Adrenal gland (tissue), 12 donors: ENCODE data around the gene SLC2A9. TPM values are rescaled to one million over a fixed set of nuclear protein-coding genes. Genes with fewer than 3 reads are reported as not detected.

Source experiments
- DNase-seq, 7 donors: peaks; one replicate each; pipeline ENCODE4 v3.0.0-alpha.2; 2019 to 2020
- H3K27ac ChIP-seq, 5 donors: fragments of 200-600 bp; sonication (generic) in 4 of 5; 1 replicate in 3 of 5; 2 replicates in 2 of 5; pipeline versions ENCODE4 v1.5.1 to v1.8.0; 2016 to 2020; ENCODE audit warnings: mild to moderate bottlenecking in 1 of 5
- H3K27me3 ChIP-seq: fragments of 200-600 bp; 2 replicates; pipeline ENCODE4 v1.8.0; 2021
- H3K36me3 ChIP-seq, 2 donors: fragments of 200-600 bp; replicated peaks in 1 of 2; 1 replicate in 1 of 2; 2 replicates in 1 of 2; pipeline versions ENCODE4 v1.5.1 to v1.8.0; 2018 to 2022
- H3K4me1 ChIP-seq, 2 donors: fragments of 200-600 bp; replicated peaks in 1 of 2; 1 replicate in 1 of 2; 2 replicates in 1 of 2; pipeline versions ENCODE4 v1.5.1 to v1.8.0; 2018 to 2021
- H3K4me3 ChIP-seq, 4 donors: fragments of 200-600 bp; sonication (generic) in 3 of 4; one replicate each; pipeline ENCODE4 v1.5.1; 2016 to 2018
- H3K9me3 ChIP-seq, 3 donors: fragments of 200-600 bp; sonication (generic) in 1 of 3; replicated peaks in 1 of 3; 1 replicate in 2 of 3; 2 replicates in 1 of 3; pipeline versions ENCODE4 v1.5.1 to v1.8.0; 2016 to 2021
- POLR2A ChIP-seq, 2 donors: fragments of 450-650 bp; IDR thresholded peaks; one replicate each; pipeline ENCODE4 v1.6.1; 2017; ENCODE audit warnings: antibody characterized with exemption in 2 of 2, mild to moderate bottlenecking in 2 of 2, moderate library complexity in 1 of 2
- WGBS, 4 donors: extraction: QIAGEN DNeasy Blood & Tissue Kit in 2 of 4; methylation state at CpG; one replicate each; pipeline versions ENCODE4 v1.1.5 to v1.1.7; 2013 to 2017; 5-methylcytosine and 5-hydroxymethylcytosine counted together
- intact Hi-C, 2 donors: fragments of 100-400 bp; cut with DNase I; formaldehyde crosslinking; loops; one replicate each; pipeline versions ENCODE4 v1.14.1 to v1.15.0; 2022 to 2023
- polyA plus RNA-seq, 3 donors: library from polyadenylated mRNA; stranded (reverse); fragments of 200-250 nt in 2 of 3; fragments of 350-450 nt in 1 of 3; fragmentation: Illumina TruSeq in 1 of 3; extraction: RNeasy Lipid Tissue Mini Kit (QIAGEN cat#74804) in 1 of 3; gene quantifications; one replicate each; pipeline ENCODE4 v1.2.3, GENCODE V29; 2013 to 2014
- total RNA-seq, 9 donors: library from RNA; depleted of rRNA in 4 of 9; stranded (reverse); fragments of >200 nt in 4 of 9; fragments of 120-200 nt in 1 of 9; fragmentation: NEBNext Ultra II Directional in 1 of 9; extraction: Animal tissue kit (Norgen Biotek cat#: 25700) in 1 of 9; gene quantifications; one replicate each; pipeline versions ENCODE4 v1.1.0 to v1.2.4, GENCODE V29; 2013 to 2023
- TF ChIP-seq, protein P1 (sequence below), 6 experiments: fragments of 450-650 bp in 4 of 6; fragments of 200-600 bp in 2 of 6; sonication (generic) in 1 of 6; IDR thresholded peaks; 1 replicate in 5 of 6; 2 replicates in 1 of 6; pipeline versions ENCODE4 v1.5.1 to v1.8.0; 2016 to 2021; ENCODE audit warnings: antibody characterized with exemption in 6 of 6, mild to moderate bottlenecking in 2 of 6, moderate library complexity in 1 of 6
- donor health status: healthy with polysubstance abuse.
- donor health status: Bipolar disorder and iron deficiency.
- donor health status: DM: yes; HTN: yes; CAD: no.
- donor health status: DM: no; HTN: no; CAD: no.
- donor health status: DM: no; HTN: no; CAD: no.
- donor health status: DM: yes; HTN: yes; CAD: no.

Gene SLC2A9
- total and polyA plus RNA-seq, 12 donors: 1.8 to 16.6 (median 8.5) TPM

DNA sequence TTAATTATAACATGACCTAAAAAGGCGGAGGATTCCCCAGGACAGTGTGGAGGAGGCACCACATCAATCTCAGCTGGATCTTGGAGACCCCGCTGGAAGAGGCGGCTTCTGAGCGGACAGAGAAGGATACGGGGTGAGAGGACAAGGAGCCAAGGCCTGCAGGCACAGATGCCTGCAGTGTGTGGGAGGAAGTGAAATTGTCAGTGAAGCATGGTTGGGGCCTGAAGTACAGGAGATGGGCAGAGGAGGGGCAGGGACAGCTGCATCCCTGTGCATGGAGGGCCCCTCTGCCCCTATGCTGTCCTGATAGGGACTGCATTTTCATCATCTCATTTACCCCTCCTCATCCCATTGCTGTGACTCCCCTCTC, 1.7 kb upstream of the SLC2A9 start:
- H3K9me3 ChIP-seq: no peaks in the 10 kb centered on the region
- TF ChIP-seq POLR2A (IDR thresholded peaks at IDR 0.05): no peak
- intact Hi-C loops: loop anchor here (5.0 kb wide), 2 partner anchors 39 to 44 kb away; no protein-coding TSS in a partner anchor
- 83 to 96% (median 84%) methylated on average over 5 of the region's 5 CpGs for WGBS, 4 donors
- peaks cover 12 to 17% of the 10 kb centered on the region in 2 donors for H3K4me1 ChIP-seq
- no peaks in the 10 kb centered on the region for H3K27me3 ChIP-seq
- H3K27ac ChIP-seq: peak overlapping the region in 2 of 5 donors; percentile 79 to 91
- no peak overlapping the region for H3K4me3 ChIP-seq
- no peaks in the 10 kb centered on the region for H3K36me3 ChIP-seq
- no peak for DNase-seq

DNA sequence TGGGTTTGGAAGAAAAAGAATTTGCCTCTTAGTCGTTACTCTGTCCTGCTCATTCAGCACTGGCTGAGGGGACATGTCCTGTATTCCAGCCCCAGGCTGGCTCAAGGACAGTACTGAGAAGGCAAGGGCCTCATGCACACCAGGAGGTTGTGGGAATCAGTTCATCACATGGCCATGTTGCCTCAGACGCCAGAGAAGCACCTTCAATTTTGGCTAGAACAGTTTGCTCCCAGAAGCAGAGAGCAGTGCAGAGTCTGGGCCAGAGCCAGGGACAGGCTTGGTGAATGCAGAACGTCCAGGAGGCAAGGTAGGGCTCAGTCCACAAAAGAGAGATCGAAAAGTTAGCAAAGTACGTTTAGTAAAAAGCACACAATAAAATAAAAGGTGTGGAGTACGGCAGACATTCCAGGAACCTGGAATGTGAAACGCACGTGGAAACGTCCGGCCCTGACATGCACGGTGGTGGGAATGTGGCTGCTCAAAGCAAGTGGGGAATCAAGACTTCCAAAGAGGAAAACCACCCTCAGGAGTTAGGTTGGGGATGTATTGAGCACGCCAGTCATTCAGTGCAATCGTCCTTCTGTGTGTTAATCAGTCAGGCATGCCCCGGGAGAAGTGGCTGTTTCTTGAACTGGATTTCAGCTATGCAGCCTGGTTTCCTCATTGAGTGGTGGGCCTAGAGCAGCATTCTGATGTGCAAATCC, 1.2 kb upstream of the SLC2A9 start:
- Histone ChIP-seq H3K4me3 (no peak overlapping the region), H3K4me1 (peaks cover 12 to 17% of the 10 kb centered on the region in 2 donors), H3K27me3 (no peaks in the 10 kb centered on the region), H3K36me3 (no peaks in the 10 kb centered on the region), H3K9me3 (no peaks in the 10 kb centered on the region), H3K27ac (peak overlapping the region in 3 of 5 donors; percentile 4 to 91 (median 79))
- intact Hi-C loops: loop anchor here (5.0 kb wide), 2 partner anchors 40 to 45 kb away; no protein-coding TSS in a partner anchor
- no peak for TF ChIP-seq POLR2A (IDR thresholded peaks at IDR 0.05)
- TF ChIP-seq, protein P1, sequence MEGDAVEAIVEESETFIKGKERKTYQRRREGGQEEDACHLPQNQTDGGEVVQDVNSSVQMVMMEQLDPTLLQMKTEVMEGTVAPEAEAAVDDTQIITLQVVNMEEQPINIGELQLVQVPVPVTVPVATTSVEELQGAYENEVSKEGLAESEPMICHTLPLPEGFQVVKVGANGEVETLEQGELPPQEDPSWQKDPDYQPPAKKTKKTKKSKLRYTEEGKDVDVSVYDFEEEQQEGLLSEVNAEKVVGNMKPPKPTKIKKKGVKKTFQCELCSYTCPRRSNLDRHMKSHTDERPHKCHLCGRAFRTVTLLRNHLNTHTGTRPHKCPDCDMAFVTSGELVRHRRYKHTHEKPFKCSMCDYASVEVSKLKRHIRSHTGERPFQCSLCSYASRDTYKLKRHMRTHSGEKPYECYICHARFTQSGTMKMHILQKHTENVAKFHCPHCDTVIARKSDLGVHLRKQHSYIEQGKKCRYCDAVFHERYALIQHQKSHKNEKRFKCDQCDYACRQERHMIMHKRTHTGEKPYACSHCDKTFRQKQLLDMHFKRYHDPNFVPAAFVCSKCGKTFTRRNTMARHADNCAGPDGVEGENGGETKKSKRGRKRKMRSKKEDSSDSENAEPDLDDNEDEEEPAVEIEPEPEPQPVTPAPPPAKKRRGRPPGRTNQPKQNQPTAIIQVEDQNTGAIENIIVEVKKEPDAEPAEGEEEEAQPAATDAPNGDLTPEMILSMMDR (IDR thresholded peaks at IDR 0.05): no peak
- DNase-seq: peak in 2 of 7 donors; percentile 39 to 48
- WGBS, 4 donors: 75 to 81% (median 80%) methylated on average over 13 to 14 of the region's 14 CpGs

DNA sequence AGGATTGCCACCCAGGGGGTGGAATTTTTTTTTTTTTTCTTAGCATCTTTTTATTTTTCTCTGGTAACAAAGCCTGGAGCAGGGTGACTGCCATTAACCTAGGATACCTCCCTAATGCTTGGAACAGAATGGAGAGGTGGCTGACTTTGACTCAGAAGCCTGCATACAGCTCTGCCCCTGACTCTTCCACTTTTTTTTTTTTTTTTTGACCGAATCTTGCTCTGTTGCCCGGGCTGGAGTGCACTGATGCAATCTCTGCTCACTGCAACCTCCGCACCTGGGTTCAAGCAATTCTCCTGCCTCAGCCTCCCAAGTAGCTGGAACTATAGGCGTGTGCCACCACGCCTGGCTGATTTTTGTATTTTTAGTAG, 341 bp upstream of the SLC2A9 start:
- Histone ChIP-seq H3K9me3 (no peaks in the 10 kb centered on the region), H3K27ac (peak overlapping the region in 3 of 5 donors; percentile 51 to 79 (median 74)), H3K4me1 (peaks cover 12 to 17% of the 10 kb centered on the region in 2 donors), H3K36me3 (no peaks in the 10 kb centered on the region), H3K27me3 (no peaks in the 10 kb centered on the region), H3K4me3 (no peak overlapping the region)
- TF ChIP-seq POLR2A (IDR thresholded peaks at IDR 0.05): no peak
- TF ChIP-seq, protein P1 (IDR thresholded peaks at IDR 0.05): no peak
- intact Hi-C loops: loop anchor here (5.0 kb wide), 2 partner anchors 41 to 46 kb away; no protein-coding TSS in a partner anchor
- 62 to 85% (median 75%) methylated on average over 5 of the region's 5 CpGs for WGBS, 4 donors
- peak in 1 of 7 donors; percentile 45 for DNase-seq

DNA sequence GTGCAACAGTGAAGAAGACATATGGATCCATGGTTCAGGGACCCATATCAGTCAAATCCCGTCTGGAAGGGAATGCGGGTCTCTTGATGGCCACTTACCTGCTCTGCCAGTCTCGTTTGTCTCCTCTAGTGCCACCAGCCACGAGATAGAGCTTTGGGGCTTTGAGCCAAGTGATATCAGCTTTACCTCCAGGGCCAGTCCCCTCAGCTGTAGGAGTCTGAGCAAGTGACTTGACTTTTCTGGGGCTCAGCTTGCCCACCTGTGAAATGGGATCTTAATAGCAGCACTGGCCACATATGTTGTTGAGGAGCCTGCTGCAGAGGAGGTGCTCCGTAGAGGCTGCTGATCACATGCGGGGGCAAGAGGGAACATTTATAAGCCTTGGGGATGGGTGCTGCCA, 1.2 kb downstream of the SLC2A9 start:
- H3K27me3 ChIP-seq: no peaks in the 10 kb centered on the region
- intact Hi-C loops: loop anchor here (5.0 kb wide), 2 partner anchors 42 to 47 kb away; no protein-coding TSS in a partner anchor
- H3K4me1 ChIP-seq: peaks cover 12 to 17% of the 10 kb centered on the region in 2 donors
- H3K9me3 ChIP-seq: no peaks in the 10 kb centered on the region
- DNase-seq: peak in 1 of 7 donors; percentile 51
- H3K4me3 ChIP-seq: no peak overlapping the region
- H3K27ac ChIP-seq: peak overlapping the region in 2 of 5 donors; percentile 79 to 95
- H3K36me3 ChIP-seq: no peaks in the 10 kb centered on the region
- TF ChIP-seq, protein P1 (IDR thresholded peaks at IDR 0.05): no peak
- TF ChIP-seq POLR2A (IDR thresholded peaks at IDR 0.05): no peak
- WGBS, 4 donors: 81 to 90% (median 87%) methylated on average over 3 to 6 of the region's 6 CpGs
